Activated gamma-delta T cell treated with Interleukin-2 at 50 U/mL for 16 hours (primary cell): ENCODE measurements around the gene MRPL48.
"Not testable (repeated sequence)": the region's sequence is repeated elsewhere in the genome, so short reads cannot be mapped to it uniquely, and the experiment has no call there.

Experiments
- DNase-seq: peaks from one replicate; pipeline ENCODE4 v3.0.0-alpha.2; 2020

MRPL48 gene

DNA sequence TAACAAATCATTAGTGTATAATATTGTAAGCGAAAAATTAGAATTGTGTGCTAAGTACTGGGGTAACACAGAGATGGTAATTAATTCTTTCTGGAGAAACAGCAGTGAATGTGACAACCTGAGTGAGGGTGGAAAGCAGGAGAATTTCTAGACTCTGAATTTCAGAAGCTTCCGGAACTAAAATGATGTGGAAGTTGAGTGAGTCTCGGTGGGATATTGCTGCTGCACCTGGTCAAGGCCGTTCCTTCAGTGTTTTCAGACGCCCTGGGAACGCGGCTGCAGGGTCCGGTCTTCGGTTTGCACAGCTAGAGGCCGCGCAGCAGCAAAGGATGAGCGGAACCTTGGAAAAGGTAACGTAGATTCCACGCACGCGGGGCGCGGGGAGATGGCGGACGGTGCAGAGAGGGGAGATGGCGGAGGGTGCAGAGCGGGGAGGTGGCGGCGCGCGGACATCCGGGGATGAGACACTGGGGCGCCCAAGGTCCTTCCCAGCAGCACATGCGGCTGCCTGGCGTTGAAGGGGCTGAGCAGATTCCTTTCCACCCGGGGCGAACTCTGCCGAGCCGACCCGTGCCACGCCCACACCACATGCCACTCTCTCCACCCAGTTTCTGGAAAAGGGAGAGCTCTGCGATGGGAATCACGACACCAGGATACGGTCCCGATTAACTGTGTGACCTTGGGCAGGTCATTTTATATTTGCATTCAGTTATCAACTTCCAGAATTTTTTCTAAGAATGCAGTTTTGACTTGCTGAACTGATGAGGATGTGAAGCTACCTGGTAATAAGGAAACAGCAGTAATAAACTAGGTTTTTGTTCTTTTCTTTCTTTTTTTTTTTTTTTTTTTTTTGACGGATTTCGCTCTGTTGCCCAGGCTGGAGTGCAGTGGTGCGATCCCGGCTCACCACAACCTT lies at the start of gene MRPL48:
Gene MRPL48, plus strand, starts transcription at position 232 of the 916 bp plus-strand sequence. Its CDS starts 98 bp downstream, at position 330.
- DNase-seq, result peak; percentile 86

DNA sequence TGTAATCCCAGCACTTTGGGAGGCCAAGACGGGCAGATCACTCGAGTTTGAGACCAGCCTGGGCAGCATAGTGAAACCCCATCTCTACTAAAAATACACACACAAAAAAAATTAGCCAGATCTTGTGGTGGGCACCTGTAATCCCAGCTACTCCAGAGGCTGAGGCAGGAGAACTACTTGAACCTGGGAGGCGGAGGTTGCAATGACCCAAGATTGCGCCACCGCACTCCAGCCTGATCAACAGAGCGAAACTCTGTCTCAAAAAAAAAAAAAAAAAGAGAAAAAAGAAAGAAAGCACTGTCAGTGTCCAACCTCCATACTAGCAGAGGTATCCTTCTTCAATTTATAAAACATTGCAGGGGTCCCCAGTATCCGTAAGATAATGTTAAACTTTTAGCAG lies 44.6 kb upstream of the MRPL48 start:
- no peak for DNase-seq

DNA sequence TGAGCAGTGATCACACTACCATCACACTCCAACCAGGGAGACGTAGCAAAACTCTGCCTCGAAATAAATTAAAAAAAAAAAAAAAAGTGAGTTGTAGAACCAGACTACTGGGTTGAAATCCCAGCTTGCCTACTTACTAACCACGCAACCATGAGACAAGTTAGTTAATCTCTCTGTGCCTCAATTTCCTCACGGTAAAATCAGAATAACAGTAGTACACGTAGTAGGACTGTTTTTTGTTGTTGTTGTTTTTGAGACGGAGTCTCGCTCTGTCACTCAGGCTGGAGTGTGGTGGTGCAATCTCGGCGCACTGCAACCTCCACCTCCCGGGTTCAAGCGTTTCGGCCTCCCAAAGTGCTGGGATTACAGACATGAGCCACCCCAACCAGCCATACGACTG lies 41.0 kb upstream of the MRPL48 start:
- DNase-seq, result no peak

DNA sequence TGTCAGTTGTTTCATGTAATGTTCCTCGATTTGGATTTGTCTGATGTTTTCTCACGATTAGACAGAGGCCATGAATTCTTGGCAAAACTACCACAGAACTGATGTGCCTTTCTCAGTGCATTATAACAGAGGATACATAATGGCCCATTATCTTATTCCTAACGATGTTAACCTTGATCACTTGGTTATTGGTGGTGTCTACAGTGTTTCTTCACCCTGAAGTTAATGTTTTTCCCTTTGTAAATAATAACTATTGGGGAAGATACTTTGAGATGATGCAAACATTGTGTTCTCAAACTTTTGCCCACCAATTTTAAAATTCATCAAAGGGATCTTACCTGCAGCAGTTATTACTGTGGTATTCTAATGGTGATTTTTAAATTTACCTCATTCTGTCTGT lies 39.9 kb upstream of the MRPL48 start:
- no peak for DNase-seq

DNA sequence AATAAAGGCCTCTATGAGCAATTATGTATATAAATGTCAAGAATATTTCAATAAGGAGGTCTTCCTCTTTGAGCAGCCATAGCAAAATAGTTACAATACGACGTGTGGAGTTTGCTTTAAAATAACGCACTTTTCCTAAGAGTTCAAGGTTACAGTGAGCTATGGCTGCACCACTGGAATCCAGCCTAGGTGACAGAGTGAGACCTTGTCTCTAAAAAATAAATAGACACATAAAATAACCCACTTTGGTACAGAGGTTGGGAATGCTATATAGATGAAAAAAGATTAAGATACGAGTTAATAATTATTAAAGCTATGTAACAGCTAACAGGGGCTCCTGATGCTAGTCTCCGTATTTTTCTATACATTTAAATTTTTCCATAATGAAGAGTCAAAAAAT lies 39.4 kb upstream of the MRPL48 start:
- DNase-seq, result no peak

DNA sequence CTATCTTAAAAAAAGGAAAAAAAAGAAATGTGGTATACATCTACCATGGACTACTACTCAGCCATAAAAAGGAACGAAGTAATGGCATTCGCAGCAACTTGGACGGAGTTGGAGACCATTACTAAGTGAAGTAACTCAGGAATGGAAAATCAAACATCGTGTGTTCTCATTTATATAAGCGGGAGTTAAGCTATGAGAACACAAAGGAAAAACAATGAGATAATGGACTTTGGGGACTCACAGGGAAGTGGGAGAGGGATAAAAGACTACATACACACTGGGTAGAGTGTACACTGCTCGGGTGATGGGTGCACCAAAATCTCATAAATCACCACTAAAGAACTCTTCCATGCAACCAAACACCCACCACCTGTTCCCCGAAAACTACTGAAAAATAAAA lies 38.6 kb upstream of the MRPL48 start:
- DNase-seq, result no peak

DNA sequence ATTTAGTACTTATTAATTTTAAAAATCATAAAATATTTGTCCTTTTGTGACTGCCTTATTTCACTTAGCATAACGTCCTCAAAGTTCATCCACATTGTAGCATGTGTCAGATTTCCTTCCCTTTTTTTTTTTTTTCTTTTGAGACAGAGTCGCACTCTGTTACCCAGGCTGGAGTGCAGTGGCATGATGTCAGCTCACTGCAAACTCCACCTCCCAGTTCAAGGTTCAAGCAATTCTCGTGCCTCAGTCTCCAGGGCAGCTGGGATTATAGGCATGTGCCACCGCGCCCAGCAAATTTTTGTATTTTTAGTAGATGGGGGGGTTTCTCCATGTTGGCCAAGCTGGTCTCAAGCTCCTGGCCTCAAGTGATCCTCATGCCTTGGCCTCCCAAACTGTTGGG lies 37.4 kb upstream of the MRPL48 start:
- no peak for DNase-seq

DNA sequence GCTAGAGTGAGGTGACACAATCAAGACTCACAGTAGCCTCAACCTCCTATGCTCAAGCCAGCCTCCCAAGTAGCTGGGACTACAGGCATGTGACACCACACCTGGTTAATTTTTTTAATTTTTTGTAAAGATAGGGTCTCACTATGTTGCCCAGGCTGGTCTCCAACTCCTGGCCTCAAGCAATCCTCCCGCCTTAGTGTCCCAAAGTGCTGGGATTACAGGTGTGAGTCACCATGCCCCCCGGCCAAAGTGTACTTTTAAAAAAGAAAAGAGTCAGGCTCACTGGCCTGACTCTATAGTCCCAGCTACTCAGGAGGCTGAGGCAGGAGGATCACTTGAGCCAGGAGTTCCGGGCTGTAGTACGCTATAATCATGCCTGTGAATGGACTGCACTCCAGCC lies 36.8 kb upstream of the MRPL48 start:
- not testable (repeated sequence) for DNase-seq

DNA sequence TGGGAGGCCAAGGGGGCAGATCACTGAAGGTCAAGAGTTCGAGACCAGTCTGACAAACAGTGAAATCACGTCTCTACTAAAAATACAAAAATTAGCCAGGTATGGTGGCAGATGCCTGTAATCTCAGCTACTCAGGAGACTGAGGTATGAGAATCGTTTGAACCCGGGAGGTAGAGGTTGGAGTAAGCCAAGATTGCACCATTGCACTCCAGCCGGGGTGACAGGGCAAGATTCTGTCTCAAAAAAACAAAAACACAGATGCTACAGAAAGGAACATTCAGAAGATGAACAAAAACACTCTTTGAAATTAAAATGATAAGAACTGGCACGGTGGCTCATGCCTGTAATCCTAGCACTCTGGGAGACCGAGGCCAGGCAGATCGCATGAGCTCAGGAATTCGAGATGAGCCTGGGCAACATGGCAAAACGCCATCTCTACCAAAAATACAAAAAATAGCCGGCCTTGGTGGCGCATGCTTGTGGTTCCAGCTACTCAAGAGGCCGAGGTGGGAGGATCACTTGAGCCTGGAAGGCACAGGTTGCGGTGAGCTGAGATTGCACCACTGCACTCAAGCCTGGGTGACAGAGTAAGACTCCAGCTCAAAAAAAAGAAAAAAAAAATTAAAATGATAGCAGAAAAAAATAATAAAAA lies 35.3 kb upstream of the MRPL48 start:
- DNase-seq, result no peak

DNA sequence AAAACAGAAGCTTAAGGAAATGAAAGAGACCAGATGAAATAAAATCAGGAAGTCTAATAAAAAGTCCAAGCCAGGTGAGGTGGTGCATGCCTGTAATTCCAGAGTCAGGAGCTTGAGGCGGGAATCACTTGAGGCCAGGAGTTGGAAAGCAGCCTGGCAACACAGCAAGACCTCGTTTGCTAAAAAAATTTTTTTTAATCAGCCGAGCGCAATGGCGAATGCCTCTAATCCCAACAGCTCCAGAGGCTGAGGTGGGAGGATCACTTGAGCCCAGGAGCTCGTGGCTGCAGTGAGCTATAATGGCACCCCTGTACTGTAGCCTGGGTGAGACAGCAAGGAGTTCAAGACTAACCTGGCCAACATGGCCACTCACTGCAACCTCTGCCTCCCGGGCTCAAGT lies 34.8 kb upstream of the MRPL48 start:
- no peak for DNase-seq

DNA sequence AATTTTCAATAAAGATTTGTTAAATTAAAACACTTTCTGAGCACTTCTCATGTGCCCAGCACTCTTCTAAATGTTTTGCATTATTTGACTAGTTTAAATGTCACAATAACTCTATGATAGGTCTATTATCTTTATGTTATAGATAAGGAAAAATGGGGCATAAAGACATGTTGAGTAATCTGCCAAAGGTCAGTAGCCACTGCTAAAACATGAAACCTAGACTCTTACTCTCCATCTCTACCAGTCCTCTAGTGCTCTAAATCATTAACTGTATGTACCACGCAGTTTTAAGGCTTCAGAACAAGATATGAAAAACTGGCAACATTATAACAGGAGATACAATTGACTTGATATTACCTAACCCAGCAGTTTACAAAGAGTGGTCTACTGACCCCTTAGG lies 33.7 kb upstream of the MRPL48 start:
- no peak for DNase-seq

DNA sequence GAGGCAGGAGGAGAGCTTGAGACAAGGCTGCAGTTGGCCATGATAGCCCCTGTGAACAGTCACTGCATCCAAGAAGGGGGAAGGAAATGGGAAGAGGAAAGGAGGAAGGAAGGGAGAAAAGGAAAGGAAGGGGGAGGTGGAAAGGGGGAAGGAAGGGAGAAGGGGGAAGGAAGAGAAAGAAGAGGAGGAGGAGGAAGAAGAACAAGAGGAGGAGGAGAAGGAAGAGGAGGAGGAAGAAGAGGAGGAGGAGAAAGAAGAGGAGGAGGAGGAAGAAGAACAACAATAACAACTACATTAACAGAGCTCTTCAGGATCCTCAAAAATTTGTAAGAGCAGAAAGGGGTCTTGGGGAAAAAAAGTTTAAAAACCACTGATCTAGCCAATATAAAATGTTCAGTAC lies 32.0 kb upstream of the MRPL48 start:
- no peak for DNase-seq

DNA sequence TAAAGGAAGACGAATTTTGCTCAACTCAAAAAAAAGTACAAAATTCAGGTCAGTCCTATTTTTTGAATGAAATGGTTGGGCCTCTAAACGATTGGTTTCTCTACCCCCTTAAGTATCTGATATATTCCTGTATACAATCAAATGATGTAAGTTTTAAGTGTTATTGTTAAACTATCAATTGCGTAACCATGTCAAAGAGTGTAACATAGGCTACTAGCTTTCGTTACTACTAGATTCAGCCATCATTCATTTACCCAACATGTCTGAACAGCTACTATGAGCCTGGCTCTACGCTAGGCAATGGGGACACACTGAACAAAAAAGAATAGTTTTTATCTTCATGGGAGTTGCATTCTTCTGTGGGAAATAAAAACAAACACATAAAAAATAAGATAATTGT lies 30.1 kb upstream of the MRPL48 start:
- no peak for DNase-seq

DNA sequence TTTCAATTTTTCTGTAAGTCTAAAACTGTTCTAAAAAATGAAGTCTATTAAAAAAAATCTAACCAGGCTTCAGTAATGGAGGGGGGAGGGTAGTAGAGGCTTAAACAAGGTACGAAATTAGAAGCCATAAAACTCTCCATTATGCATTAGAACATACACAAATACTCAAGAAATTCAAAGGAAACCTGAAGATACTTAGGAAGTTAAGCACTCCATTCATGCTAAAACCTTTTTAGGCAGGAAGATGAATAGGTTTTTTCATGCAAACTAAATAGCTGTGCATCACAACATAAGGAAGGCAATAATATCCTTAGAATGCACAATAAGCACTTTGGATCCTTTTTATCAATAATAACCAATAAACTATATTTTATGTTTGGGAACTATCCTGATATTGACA lies 29.2 kb upstream of the MRPL48 start:
- no peak for DNase-seq

DNA sequence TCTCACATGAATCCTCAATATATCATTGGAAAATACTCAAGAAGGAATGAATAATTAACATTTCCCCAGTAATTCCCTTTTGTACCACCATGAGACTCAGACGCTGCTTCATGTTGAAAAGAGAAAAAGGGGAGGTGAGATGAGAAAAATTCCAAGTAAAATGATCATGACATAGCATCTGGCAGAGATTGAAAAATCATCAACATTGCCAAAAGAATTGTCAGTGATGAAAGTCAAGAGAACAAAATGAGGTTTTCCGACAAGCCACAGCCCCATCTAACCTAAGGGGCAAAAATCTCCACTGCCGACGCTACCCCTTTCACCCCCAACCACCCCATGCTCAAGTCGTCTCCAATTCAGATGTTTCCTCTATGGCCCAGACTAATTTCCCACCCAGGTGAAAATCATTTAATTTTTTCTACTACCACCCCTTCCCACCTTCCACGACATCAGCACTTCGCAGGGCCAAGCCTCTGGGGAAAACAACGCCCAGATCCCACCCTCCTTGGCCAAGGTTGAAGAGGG lies 28.0 kb upstream of the MRPL48 start:
- no peak for DNase-seq

DNA sequence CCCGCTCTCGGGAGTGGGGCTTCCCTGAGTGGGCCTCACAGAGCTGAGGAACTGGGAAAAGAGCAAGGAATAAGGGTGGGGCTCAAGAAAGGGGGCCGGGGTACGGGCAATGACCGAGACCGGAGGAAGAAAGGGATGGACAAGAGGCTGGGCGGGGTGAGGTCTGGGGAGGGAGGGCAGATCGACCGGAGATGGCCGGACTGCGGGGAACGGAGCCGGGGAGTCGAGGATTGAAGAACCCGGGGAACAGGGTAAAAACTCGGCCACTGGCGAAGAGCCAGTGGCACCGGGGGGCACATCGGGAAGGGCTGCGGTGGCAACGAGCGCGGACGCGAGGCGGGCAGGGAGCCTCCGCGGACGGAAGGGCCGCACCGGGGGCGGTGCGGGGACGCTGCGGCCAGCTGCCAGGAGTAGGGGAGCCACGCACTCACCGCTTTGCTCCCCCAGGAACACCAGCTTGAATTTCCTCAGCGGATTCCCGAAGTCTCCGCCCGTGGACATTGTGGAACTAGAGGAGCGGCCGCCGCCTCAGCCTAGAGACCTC lies 27.5 kb upstream of the MRPL48 start:
- peak; percentile 7 for DNase-seq

DNA sequence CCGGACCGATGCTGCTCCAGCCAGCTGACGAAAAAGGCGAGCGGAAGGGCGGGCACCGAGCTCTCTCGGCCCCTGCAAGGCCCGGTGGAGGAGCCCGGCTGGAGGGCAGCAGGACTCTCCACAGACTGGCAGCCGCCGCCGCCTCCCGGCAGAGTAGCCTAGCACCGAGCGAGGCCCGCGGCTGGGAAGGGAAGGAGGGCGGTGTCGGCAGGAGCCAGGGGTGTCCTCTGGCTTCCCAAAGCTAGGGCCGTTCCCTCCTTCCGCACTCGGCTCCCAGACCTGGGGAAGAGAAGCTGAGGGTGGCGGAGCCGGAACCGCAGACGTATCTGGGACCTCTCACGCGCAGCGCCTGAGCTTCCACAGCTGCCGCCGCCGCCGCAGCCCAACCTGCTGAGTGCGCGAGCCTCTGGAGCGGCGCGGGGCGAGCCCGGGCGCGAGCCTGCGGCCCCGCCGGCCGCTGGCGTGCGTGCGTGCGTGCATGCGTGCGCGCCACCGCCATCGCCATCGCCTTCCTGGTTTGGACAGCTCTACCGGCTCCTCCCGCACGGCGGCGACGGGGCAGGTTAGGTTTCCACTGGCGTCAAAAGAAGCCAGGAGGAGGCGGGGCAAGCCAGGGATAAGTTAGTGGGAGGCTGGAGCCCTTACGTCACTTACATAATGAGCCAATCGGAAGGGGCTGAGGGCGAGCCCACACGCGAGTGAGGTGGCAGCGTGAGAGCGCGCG lies 26.8 kb upstream of the MRPL48 start, which contains the start of gene RAB6A:
Gene RAB6A, minus strand, starts transcription at position 396 of the 724 bp plus-strand sequence. CDS start 439 bp downstream, outside the sequence.
- DNase-seq, result peak; percentile 100

DNA sequence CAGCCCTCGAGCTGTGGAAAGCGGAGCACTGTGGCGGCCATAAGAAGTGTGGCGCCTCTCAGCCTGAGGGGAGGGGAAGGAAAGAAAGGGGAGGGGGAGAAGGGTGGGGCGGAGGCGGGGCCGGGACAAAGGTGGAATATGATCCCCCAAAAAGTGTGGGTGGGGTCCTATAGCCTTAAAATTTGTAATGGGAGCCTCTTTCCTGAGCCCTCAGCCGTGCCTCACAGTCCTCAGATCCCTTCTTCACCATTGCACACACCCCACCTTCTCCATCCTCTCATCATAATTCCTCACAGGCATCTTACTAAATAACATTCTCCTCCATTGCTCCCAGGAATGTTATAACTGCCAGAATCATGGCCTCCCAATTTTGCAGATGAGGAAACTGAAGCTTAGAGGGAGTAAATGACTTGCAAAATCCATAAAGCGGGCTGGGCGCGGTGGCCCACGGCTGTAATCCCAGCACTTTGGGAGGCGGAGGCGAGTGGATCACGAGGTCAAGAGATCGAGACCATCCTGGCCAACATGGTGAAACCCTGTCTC lies 26.2 kb upstream of the MRPL48 start:
- no peak for DNase-seq

DNA sequence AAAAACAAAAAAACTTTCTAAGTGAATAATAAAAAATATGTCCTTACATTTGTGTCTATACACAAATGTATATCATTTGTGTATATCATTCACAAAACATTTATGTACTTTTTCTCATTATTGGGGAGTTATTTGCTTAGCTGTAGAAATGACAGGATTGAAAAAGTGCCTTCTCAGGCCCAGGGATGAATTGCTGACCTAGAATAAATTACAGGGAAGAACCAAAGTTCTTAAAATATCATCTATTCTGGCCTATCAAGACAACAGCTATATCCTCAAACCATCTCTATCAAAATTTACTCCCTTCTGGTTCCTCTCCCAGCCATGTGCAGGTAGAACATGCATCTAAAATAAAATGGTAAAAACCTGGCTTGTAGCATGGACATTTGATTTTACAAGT lies 24.9 kb upstream of the MRPL48 start:
- DNase-seq, result no peak

DNA sequence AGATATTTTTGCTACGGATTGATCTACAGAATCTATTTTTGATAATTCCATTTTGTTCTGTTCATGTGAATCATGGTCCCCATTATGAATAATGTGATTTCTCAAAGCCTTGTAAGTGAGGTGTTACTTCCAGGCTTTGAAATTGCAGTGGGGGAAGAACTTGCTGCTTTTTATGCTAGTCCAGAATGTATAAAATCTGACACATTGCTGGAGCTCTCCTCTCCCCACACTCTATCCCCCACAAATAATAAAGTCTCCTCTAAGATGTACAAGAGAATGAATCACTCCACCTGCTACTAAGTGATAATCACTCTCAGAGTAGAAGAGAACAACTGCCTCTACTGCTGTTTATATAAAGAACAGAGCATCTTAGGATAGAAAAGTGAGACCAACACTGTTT lies 20.9 kb upstream of the MRPL48 start:
- no peak for DNase-seq

DNA sequence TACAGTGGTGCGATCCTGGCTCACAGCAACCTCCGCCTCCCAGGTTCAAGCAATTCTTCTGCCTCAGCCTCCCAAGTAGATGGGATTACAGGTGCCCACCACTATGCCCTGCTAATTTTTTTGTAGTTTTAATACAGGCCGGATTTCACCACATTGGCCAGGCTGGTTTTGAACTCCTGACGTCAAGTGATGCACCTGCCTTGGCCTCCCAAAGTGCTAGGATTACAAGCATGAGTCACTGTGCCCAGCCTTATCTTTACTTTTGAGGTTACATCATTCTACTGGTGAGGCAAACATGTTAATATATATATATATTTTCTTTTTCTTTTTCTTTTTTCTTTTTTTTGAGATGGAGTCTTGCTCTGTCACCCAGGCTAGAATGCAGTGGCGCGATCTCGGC lies 16.9 kb upstream of the MRPL48 start:
- DNase-seq, result not testable (repeated sequence)

DNA sequence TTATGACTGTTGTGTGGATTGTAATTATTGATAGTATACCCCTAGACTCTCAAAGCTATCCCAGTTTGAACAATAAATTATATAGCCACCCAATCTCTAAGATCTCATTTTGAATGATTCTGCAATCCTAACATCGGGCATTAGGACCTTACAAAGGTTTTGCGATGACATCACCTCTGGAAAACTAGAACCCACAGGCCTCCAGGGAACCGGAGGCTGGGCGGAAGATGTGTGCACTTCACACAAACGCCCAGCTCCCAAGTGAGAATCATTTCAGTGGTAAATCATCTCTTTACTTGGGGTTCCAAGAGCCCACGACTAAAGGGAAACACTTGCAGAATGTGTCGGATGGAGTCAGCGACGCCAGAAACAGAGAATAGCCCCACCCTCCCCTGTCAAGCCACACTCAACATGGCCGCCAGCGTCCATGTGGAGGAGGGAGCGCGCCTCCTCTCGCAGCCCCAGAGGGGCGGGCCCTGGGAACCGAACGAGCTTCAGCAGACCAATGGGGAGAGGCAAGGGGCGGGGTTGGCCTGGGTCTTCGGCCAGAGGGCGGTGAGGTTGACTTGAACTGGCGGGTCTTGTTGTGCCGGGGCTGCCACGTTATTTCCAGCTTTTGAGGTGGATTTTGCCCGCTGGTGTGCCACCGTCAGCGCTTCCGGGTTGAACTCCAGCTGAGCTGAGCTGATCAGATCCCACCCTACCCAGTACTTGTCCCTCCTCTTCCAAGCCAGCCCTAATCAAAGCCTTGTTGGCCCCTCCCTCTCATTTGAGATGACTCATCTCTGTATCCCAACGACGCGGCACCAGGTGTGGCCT lies 8.4 kb upstream of the MRPL48 start:
- DNase-seq, result peak; percentile 98
